ENCODE data around the gene CCDC148.
"Not testable (repeated sequence)": the region's sequence is repeated elsewhere in the genome, so short reads cannot be mapped to it uniquely, and the experiment has no call there.

Gene CCDC148

DNA sequence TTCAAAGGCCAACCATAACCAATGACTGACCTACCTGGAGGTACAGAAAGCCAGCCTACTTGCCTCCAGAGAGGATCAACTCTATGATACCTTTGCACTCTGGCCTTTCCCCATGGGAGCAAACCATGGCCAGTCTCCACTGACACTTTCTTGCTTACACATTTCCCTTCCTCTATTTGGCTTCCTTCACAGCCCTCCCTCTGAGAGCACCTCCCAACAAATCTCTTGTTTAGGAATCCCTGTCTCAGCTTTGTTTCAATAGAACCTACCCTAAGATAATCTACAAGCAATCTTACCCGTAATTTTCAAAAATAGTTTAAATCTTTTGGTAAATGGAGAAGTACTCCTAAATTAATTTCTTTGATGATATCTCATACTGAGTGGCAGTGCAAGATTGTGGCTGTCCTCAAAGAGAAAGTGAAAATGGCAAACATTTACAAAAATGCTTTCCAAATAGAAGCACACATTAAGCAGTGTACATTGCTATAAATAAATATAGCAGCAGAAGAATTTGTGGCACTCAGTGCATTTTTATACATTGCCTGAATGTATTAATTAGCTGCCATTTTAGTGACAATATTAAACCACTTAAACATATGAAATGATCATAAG lies 140.6 kb downstream of the CCDC148 start:
- TF ChIP-seq CTCF (IDR thresholded peaks at IDR 0.05; ENCODE audit: unreplicated experiment in 3 of 3) = no peak
- Mint-ChIP-seq H3K9me3 (peaks cover 2% of the 10 kb centered on the region), H3K27me3 (ENCODE audit: low read depth) (no peaks in the 10 kb centered on the region), H3K4me3 (no peak overlapping the region), H3K36me3 (ENCODE audit: low read depth) (peaks cover 4% of the 10 kb centered on the region), H3K4me1 (no peaks in the 10 kb centered on the region), H3K27ac (no peak overlapping the region)

DNA sequence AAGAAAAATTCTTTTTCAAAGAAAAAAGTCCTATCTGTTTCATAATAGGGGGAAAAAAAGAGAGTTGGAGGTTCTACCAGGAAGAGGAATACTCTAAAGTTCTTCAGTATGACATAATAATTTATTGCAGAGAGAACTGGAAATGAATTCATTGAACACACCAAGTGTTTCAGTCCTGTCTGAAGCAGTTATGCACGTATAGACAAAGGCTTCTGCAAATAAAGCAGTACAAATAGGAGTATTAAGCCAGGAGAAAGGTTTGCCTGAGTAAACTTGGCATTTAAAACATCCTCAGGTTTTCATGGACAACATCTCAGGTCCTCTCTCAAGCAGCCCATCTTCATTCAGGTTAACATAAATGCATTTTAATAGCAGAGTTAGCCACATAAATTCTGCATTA lies 141.6 kb downstream of the CCDC148 start:
- Mint-ChIP-seq H3K9me3 (peaks cover 2% of the 10 kb centered on the region), H3K36me3 (ENCODE audit: low read depth) (peaks cover 4% of the 10 kb centered on the region), H3K27ac (no peak overlapping the region), H3K27me3 (ENCODE audit: low read depth) (no peaks in the 10 kb centered on the region), H3K4me3 (no peak overlapping the region), H3K4me1 (no peaks in the 10 kb centered on the region)
- no peak for TF ChIP-seq CTCF (IDR thresholded peaks at IDR 0.05; ENCODE audit: unreplicated experiment in 3 of 3)

GRCh38 chr2:158313734-158314133 lies 142.8 kb downstream of the CCDC148 start:
- Mint-ChIP-seq H3K27ac (no peak overlapping the region), H3K36me3 (ENCODE audit: low read depth) (peaks cover 4% of the 10 kb centered on the region), H3K9me3 (peaks cover 2% of the 10 kb centered on the region), H3K4me1 (no peaks in the 10 kb centered on the region), H3K4me3 (no peak overlapping the region), H3K27me3 (ENCODE audit: low read depth) (no peaks in the 10 kb centered on the region)
- no peak for TF ChIP-seq CTCF (IDR thresholded peaks at IDR 0.05; ENCODE audit: unreplicated experiment in 3 of 3)

DNA sequence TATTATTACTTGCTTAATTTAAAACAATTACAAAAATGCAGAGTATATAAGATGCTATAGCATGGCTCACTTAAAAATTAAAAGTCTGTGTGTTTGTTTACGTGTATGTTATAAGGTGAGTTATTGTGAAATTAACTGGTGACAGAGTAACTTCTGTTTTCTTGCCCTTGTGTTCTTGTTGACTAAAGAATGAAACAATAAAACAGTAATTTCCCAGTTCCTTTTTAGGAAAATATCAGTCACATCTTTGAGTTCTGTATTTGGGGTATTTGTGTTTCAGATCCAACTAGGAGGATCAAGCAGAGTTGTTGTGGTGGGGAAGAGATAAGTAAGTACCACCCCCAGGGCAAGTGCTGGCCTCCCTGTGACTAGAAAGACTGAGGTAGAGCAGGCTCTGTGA lies 143.6 kb downstream of the CCDC148 start:
- Mint-ChIP-seq H3K36me3 (ENCODE audit: low read depth) (peaks cover 4% of the 10 kb centered on the region), H3K4me3 (no peak overlapping the region), H3K27ac (no peak overlapping the region), H3K27me3 (ENCODE audit: low read depth) (no peaks in the 10 kb centered on the region), H3K4me1 (no peaks in the 10 kb centered on the region), H3K9me3 (peaks cover 2% of the 10 kb centered on the region)
- TF ChIP-seq CTCF (IDR thresholded peaks at IDR 0.05; ENCODE audit: unreplicated experiment in 3 of 3) = no peak

GRCh38 chr2:158310407-158310806 lies 146.1 kb downstream of the CCDC148 start:
- H3K27ac Mint-ChIP-seq; H3K36me3 Mint-ChIP-seq (ENCODE audit: low read depth); H3K4me3 Mint-ChIP-seq; H3K9me3 Mint-ChIP-seq; H3K4me1 Mint-ChIP-seq; H3K27me3 Mint-ChIP-seq (ENCODE audit: low read depth): not testable (repeated sequence)

DNA sequence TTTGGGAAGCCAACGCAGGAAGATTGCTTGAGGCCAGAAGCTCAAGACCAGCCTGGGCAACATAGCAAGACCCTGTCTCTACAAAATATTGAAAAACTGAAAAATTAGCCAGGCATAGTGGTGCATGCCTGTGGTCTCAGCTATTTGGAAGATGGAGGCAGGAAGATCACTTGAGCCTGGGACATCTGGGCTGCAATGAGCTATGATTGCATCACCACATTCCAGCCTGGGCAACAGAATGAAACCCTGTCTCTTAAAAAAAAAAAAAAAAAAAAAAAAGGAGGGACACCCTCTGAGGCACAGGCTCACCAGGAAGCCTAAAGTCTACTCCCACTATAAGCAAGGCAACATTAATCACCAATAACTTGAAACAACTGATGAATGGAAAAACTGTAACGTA lies 151.1 kb downstream of the CCDC148 start:
- Mint-ChIP-seq H3K9me3 (no peaks in the 10 kb centered on the region), H3K27ac (no peak overlapping the region), H3K27me3 (ENCODE audit: low read depth) (peaks cover 3% of the 10 kb centered on the region), H3K4me3 (no peak overlapping the region), H3K4me1 (peaks cover 9% of the 10 kb centered on the region), H3K36me3 (ENCODE audit: low read depth) (no peaks in the 10 kb centered on the region)
- TF ChIP-seq CTCF (IDR thresholded peaks at IDR 0.05; ENCODE audit: unreplicated experiment in 3 of 3) = no peak

Measured in nephron (organoid).